Uterus (tissue), 2 donors: Measurements from ENCODE around the gene ANKRD13C.

Experiments used
- POLR2A ChIP-seq, 2 donors: fragments of 450-650 bp; IDR thresholded peaks; one replicate each; pipeline ENCODE4 v1.6.1; 2016; ENCODE audit warnings: antibody characterized with exemption in 2 of 2, mild to moderate bottlenecking in 1 of 2, moderate library complexity in 1 of 2
- TF ChIP-seq, protein P1 (sequence below), 4 experiments: fragments of 200-600 bp in 2 of 4; fragments of 450-650 bp in 2 of 4; sonication (generic) in 2 of 4; IDR thresholded peaks; one replicate each; pipeline ENCODE4 v1.5.1; 2016 to 2019; ENCODE audit warnings: antibody characterized with exemption in 4 of 4, mild to moderate bottlenecking in 2 of 4, moderate library complexity in 1 of 4

DNA sequence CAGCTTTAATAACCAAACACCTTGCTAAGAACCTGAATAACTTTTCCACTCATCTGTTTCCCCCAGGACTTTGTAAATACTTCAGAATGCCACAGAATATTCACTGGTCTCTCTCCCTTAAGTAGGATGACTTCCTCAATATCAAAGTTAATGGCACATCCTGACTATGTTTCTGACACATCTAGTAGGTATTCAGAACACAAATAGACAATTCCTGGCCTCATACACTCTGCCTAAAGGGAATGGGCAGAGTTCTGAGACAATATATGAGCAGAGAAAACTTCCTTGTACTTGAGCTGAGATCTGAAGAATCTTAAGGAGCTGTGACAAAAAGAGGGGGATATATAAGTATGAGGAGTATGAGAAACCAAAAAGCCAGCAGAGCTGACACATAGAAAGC is 34.8 kb downstream of the ANKRD13C start:
- TF ChIP-seq, protein P1, sequence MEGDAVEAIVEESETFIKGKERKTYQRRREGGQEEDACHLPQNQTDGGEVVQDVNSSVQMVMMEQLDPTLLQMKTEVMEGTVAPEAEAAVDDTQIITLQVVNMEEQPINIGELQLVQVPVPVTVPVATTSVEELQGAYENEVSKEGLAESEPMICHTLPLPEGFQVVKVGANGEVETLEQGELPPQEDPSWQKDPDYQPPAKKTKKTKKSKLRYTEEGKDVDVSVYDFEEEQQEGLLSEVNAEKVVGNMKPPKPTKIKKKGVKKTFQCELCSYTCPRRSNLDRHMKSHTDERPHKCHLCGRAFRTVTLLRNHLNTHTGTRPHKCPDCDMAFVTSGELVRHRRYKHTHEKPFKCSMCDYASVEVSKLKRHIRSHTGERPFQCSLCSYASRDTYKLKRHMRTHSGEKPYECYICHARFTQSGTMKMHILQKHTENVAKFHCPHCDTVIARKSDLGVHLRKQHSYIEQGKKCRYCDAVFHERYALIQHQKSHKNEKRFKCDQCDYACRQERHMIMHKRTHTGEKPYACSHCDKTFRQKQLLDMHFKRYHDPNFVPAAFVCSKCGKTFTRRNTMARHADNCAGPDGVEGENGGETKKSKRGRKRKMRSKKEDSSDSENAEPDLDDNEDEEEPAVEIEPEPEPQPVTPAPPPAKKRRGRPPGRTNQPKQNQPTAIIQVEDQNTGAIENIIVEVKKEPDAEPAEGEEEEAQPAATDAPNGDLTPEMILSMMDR (IDR thresholded peaks at IDR 0.05) = no peak
- TF ChIP-seq POLR2A (IDR thresholded peaks at IDR 0.05) = no peak
